ENCODE measurements around the gene LCT.
"Not testable (repeated sequence)": the region's sequence is repeated elsewhere in the genome, so short reads cannot be mapped to it uniquely, and the experiment has no call there.

LCT gene

DNA sequence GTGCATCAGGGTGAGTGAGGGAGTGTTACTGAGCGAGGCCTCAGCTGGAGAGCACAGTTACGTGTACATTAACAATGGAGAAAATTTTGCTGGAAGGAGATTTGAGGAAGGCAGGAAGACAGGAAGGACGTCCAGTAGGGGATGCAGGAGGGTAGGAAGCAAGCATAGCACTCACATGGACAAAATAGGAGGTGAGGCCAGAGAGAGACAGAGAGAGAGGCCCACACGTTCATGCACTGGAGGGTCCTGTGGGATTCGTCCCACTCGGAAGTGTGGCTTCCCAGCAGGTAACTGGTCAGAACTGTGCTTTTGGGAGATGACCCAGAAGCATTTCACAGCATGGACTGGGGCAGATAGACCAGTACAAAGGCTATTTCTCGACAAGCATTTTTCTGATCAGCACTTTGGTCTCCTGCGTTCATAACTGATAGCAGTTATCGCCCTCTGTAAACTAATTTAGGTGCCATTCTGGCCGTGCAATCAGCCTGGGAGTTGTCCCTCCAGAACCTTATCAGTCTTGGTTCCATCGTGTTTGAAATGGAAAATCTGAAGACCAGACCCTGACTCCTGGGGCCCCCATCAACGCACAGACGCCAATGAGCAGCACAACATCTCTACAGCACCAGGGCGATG is 5.7 kb downstream of the LCT start:
- DNase-seq: no peak

DNA sequence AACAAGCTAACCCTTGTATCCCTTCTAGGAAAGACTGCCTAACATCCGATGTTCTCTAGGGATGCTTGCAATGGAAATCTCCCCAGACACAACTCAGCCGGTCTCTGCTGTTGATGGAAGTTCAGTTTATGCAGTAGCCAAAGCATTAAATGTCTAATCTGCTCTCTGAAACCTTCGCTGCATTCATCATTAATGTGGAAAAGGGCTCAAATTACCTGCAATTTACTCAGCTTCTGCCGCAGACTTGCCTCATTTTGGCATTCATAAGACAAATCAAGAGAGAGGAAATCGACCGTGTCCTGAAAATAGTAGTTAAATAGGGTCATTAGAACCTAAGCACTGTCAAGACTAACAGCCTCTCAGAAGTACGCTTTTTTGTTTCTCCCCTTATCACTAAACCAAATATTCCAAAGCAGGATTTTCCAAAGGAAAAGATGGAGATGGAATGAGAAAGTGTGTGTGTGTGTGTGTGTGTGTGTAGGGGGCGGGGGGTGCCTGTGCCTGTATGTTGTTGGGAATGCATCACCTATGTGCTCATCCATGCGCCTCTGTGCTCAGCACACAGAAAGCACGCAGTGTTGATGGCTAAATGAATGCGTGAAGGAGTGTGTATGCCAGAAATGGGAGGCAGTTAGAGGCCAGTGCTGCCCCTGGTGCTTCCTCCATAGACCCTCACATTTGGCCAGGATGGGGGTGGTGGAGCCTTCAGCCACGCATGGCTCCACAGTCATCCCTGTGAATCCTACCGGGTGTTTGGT is 7.4 kb downstream of the LCT start:
- DNase-seq: no peak

DNA sequence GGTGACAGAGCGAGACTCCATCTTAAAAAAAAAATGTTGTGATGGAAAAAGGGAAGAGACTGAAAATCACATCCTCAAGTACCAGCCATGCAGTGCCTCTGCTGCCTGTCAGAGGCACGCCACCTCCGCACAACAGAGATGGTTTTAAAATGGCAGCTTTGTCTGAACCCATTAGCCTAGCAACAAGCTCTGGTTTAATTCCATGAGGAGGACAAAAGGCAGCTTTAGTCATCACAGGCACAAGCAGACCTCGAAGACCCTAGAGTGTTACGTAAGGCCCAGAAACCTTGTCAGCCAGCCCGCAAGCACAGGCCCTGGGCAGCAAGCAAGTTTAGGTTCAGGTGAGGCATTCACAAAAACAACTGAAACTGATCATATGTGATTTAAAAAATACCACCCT is 10.4 kb downstream of the LCT start:
- no peak for DNase-seq

DNA sequence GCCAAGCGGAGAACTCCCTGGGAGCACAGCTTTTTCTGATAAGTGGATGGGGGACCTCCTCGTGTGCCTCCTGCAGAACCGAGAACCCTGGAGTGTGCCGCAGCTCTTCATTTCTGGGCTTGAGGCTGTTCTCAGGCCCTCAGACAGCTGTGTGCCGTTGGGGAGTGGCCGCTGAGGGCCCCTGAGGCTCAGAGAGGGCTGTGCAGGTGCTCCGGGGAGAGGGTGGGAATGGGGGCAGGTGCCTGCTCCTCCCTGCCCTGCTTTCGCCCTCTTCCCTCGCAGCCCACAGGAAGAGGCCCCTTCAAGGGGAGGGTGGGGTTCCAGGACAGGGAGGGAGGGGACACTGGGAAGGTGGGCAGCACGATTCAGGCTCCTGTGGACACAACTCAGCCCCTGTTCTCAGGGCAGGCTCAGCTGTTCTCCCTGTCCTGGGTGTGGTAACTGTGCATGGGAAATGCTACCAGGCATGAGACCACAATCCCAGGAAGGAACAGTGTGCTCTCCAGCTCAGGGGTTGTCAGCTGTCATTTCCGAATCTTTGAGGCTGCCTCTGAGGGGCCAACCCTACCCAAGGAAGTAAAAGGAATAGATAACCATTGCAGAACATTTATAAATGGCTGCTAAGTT is 11.3 kb downstream of the LCT start:
- no peak for DNase-seq

DNA sequence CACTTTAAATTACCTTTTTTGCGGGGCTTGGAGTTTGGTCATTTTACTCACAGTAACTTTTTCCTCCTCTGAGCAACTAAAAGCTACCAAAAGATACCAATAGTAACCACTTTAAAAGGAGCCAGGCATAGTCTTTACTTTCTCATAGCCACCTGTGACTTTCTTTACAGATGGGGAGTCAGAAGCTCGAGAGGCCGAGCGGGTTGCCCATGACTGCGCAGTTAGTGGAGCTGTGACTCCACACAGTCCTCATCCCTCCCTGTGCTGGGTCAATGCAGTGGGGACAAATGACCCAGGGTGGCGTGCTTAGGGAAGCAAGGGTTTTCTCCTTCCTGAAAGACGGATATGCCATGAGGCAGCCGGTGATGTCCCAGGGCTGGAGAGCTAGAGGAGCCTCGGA is 11.9 kb downstream of the LCT start:
- DNase-seq: no peak

DNA sequence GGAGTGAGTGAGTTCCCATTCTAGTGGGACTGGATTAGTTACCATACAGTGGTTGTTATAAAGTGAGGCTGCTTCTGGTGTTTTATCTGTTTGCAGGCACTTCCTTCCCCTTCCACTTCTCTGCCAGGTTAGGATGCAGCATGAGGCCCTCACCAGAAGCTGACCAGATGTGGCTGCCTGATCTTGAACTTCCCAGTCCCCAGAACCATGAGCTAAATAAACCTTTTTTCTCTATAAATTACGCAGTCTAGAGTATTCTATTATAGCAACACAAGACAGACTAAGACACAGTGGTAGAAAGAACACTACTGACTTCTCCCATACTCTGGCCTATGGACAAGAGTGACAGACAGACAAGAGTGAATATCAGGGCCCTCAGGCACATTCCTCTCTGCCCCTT is 14.1 kb downstream of the LCT start:
- no peak for DNase-seq

DNA sequence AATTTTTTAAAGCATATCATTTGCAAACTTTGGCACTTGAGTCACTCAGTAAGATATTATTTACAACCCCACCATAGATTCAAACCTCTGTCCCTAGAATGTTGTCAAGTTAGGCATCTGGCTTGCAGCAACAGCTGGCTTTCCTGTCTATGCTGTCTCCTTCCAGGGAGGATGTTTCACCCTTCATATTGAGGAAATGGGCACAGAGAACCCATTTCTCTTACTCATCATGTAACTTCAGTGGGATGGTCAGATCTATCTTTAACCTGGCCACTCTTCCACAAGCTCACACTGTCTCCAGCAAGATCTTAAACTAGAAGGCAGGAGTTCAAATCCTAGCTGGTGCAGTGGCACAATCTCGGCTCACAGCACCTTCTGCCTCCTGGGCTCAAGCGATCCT is 15.8 kb downstream of the LCT start:
- no peak for DNase-seq

DNA sequence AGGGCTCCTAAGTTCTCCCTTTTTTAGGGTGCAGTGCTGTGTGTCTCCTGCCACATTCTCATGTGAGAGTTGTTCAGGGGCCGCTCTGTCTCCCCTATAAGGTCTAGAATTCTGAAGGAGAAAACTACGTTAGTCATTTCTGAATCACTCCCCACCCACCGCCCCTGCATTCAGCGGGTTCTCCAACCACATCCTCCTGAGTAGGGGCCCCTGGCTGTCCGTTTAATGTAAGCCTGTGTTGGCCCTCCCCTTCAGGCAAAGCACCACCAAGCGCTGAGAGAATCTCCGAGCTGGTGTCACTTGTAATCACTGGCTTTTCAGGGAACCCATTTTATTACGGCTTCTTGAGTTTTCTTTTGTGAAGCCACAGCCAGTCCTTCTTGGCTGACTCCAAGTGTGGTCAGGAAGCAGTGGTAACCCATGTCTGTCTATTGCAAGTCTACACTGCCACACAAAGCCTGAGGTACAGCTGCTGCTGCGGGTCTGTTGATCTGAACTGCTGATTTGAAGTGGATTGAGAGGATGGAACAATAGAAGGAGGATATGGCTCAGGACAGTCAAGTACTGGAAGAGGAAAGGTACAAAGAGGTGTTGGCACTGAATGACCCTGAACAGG is 16.9 kb downstream of the LCT start:
- no peak for DNase-seq

DNA sequence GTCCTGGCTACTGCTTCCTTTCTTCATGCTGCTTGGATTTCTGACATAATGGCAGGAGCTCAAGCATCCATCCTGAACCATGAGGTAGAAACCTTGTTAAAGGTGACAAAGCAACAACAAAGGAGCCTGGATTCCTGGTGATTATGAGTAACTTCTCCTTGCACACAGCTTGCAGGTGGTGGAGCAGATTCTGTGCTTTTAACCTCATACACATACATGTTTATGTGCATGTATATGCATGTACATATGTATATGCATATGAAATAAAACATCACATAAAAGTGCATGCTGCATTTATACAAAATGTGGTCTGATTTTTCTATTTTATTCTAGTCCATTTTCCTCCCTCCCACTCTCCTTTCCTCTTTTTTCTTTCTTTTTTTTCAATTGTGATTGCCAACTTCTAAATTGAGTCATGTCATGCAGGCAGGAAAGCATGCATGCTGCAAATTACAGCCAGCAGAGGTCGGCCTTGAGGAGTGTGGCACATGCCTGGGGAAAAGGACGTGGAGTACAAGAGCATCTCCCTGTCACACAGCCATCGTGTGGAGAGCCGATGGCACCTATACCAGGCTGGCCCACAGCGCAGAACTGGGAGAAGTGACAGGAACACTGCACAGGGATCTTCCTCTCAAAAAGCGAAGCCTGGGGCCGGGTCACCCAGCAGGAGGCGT is 17.9 kb downstream of the LCT start:
- no peak for DNase-seq

DNA sequence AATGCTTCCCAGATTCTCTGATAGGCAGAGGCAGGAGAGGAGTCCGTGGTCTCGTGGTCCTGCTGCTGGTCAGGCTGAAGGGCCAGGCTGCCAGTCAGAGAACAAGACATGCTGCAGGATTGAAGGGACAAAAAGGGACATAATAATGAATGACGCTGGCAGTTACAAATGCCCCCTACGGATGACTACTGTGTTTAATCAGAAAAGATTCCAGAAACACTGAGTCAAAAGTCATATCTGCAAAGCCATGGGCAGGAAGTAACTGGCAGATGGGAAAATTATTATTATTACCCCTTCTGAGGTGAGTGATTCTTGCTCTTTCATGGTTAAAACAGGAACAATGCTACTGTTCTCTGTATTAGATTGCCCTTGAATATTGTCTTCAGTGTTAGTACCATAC is 19.0 kb downstream of the LCT start:
- DNase-seq: no peak

DNA sequence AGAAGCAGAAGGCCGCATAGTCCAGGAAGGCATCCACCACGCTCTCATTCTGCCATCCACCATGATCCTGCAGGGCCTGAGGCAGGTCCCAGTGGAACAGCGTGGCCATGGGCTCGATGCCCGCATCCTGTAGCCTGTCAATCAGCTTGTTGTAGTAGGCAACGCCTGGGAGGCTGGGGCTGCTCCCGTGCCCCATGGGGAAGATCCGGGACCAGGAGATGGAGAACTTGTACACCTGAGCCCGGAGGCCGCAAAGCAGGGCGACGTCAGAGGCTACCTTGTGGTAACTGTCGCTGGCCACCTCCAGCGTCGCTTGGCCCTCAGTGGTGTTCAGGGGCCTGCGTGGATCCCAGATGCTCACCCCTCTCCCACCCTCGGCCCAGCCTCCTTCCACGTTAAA is 19.5 kb downstream of the LCT start:
- DNase-seq: no peak

DNA sequence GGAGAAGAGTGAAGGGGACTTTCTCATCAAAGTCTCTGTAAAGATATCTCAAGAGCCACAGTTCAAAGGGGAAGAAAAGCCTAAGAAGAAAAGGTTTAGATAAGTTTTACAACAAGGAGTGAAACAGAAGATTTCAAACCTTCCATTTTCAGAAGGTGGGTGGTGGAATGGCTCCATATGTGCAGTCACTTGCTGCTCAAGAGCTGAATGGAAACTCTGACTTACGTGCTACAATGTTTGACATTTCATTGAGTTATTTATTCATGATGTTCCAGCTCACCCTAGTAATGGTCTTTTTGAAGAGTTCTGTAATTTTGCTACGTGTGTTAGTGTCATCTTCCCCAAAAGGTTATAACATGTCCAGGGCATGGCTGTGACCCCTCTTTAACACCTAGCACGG is 21.7 kb downstream of the LCT start:
- DNase-seq: no peak

DNA sequence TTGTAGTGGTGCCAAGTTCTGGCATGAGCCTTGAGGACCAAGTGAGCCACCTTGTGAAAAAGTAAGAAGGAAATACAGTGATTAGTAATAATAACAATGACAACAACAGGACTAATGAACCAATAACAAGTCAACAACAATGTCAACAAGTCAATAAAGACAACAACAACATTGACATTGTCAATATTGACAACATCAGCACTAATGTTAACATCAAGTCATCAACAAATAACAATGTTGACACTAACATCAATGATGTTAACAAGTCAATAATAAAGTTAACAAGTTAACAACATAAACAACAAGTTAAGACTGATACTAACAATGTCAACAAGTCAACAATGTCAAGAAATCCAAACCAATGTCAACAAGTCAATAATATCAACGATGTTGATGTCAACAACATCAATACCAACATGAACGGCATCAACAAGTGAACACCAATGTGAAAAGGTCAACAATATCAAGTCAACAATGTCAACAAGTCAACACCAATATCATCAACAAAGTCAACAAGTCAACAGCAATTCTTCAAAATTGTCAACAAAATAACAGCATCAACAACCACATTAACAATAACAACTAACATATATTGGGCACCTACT is 24.0 kb downstream of the LCT start:
- DNase-seq: no peak

DNA sequence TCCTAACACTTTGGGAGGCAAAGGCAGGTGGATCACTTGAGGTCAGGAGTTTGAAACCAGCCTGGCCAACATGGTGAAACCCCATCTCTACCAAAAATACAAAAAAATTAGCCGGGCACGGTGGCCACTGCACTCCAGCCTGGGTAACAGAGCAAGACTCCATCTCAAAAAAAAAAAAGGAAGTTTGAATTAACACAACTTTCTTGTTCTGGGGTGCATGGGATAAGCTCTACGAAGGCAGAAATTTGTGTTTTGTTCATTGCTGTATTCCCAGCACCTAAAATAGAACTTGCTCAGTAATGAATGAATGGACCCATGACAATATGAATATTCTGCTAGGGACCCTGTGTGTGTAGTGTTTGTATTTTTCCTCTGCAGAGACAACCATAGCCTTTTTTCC is 29.1 kb downstream of the LCT start:
- DNase-seq: not testable (repeated sequence)

DNA sequence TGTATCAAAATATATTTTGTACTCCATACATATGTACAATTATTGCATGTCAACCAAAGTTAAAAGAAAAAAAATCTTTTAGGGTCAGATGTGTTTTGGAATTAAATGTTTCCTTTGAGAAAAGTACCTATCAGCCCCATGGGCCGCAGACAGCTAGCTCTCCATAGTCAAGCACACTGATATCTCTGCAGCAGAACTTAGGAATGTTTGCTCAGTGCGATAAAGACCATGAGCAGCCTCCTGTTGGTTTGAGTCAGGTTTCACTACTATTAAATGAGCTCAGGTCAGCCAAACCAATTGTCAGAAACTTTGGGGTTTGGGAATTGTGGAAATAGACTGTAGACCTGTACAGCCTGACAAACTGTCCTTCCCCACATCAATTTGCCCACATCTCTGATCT is 33.7 kb downstream of the LCT start:
- DNase-seq: no peak

DNA sequence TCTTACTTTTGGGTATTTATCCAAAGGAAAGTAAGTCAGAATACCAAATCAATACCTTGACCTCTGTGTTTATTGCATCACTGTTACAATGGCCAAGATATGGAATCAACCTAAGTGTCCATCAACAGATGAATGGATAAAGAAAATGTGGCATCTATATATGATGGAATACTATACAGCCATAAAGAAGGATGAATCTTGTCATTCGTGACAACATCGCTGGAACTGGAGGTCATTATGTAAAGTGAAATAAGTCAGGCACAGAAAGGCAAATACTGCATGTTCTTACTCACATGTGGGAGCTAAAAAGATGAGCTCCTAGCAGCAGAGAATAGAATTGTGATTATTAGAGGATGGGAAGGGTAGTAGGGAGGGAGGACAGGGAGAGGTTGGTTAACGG is 34.6 kb downstream of the LCT start:
- DNase-seq: no peak

DNA sequence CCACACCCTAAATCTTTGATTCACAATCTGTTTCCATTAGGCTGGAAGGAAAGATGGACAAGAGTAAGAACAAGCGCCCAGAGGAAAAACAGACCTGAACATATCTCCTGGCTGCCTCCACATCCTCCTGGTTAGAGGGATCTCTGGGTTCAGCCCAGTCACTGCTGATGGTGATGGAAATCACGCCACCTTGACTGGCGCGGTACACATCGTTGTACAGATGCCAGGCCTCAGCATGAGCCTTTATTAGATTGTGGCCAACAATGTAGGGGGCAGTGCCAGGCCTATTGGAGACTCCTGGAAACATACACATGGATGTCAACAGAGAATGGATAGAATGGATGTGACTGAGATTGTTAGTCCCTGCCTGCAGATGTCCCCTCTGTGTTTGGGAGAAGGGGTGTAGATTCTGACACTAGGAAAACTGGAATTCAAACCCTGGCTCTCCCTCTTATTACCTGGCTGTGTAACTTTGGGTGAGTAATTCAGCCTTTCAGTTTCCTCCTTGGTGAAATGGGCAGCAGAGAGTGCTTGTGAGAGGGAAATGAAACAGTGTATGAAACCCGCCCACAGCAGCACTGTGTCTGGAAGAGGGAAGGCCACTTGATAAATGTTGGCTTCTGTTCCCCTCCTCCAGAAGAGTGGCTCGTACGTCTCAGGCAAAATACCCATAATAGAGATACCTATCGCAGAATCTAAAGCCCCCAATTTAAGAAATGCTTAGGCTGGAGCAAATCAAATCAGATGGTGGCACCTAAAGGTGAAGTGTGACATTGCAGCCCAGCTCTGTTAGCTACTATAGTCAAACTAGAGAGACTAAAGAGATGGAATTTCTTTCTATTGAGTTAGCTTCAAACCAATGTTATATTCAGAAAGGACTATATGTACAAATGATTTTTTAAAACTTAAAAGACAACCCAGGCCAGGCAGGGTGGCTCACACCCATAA is 36.2 kb downstream of the LCT start:
- DNase-seq: no peak

DNA sequence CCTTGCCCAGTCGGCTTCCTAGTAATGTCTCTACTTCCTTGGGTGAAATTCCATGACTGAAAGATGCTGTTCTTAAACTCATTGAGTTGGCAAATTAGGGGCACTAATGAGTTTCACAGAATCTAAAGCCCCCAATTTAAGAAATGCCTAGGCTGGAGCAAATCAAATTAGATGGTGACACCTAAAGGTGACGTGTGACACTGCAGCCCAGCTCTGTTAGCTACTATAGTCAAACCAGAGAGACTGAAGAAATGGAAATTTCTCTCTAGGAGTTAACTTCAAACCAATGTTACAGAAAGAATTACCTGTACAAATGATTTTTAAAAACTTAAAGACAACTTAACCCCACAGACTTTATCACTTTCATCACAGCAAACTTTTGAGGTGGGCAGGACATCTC is 37.2 kb downstream of the LCT start:
- no peak for DNase-seq

DNA sequence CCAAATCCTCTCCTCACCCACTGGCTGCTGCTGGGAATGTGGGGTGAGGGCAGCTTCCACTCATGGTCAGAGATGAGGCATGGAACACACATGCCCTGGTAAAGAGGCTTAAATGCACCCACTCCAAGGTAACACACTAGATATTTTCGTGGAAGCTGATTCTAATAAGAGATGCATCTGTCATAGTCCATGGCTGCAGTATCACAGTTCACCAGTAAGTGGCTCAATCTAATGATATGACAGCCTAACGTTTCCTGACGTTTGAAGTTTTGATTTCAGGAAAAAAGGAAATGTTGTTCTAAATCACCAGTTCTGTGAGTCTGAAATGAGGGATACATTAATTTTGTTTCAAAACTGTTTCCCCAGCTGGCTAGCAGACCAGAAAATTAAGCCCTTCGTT is 38.2 kb downstream of the LCT start:
- DNase-seq: no peak

DNA sequence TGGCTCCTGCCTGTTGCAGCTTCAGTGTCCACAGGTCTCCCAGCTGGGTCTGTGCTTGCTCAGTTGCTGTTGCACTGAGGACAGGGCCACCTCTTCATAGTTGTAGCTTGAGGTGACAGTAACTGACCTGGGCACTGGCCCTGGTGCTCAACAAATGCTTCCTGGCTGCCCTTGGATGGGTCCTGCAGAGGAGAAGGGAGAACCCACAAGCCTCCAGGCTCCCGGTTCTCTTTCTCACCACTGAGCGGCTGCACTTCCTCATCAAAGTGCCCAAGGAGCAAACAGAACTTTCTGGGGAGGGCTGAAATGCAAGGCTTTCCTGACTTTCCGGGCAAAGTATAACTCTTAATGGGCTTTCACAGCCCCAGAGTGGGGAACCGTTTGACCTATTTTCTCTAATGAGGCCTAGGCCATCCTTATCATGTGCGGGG is 38.7 kb downstream of the LCT start:
- no peak for DNase-seq

DNA sequence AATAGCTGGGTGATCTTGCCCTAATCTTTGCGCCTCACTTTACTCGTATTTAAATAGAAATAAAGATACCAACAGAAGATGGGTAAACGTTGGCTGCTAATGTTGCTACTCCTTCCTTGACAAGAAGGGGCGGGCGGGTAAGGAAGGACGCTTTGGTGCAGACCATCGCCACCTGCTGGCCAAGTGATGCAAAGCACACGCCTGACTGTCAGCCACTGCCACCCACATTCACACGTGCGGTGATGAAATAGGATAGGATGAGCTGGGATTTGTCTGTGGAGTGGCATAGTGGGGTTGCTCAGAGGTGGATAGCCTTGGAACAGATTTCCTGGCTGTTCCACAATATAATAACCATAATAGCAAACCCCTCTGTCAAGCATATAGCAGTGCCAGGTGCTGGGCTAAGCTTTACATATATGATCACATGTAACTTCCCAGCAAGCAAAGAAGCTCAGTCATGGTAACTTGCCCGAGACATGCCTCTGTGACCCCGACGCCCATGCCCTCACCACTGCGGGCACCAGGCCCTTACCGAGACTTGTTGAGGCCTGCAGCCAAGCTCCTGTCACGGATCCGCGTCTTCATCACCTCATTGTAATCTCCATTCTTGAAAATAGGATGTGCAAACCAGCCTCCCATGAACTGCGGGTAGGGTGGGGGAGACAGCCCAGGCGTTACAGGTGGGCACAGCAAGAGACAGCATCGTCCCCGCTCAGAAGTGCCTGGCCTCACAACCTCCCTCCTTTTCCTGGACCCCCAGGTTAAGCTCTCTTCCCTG is 39.3 kb downstream of the LCT start:
- DNase-seq: no peak
